ENCODE measurements around the gene FGGY.

- TF ChIP-seq POLR2AphosphoS5 (IDR thresholded peaks at IDR 0.05; ENCODE audit: borderline replicate concordance, low read depth, low read length) (no peak), EZH2 (IDR thresholded peaks at IDR 0.05) (no peak), FOXP2 (optimal IDR thresholded peaks at IDR 0.05; ENCODE audit: control extremely low read depth, extremely low read length, insufficient read depth) (no peak)
Observed at GRCh38 chr1:59544615-59545293, 247.9 kb downstream of the FGGY start.
